MCF 10A (cell line): ENCODE results near the gene ZMIZ1. TPM values are rescaled to one million over a fixed set of nuclear protein-coding genes. Genes with fewer than 3 reads are reported as not detected.

Source experiments
- BruUV-seq: library from RNA; stranded (reverse); fragments of 400-500 nt; replicated peaks from 2 replicates; lab custom pipeline; 2021; lab: Mats Ljungman, UMichigan
- CTCF ChIA-PET: fragments of 300-600 bp; sonication (Branson Sonifier 250); formaldehyde crosslinking; extraction: SDS; loops from one replicate; lab custom pipeline; 2021; ENCODE audit warnings: antibody characterized with exemption, inconsistent platforms; lab: Yijun Ruan, JAX
- POLR2A ChIA-PET: fragments of 300-600, 350-650 bp; sonication (Branson Sonifier 250); formaldehyde crosslinking; extraction: SDS; loops from one replicate; lab custom pipeline; 2020; ENCODE audit warnings: antibody characterized with exemption, inconsistent platforms; lab: Yijun Ruan, JAX
- DNase-seq: peaks from one replicate; pipeline ENCODE4 v3.0.0-alpha.2; 2018; ENCODE audit not compliant: unreplicated experiment
- H3K27ac Mint-ChIP-seq: one replicate; pipeline ENCODE4 v1.8.0; 2022; ENCODE audit warnings: mild to moderate bottlenecking, low read depth, mixed read lengths; ENCODE audit not compliant: unreplicated experiment
- H3K27me3 Mint-ChIP-seq: one replicate; pipeline ENCODE4 v1.8.0; 2022; ENCODE audit warnings: mixed read lengths; ENCODE audit not compliant: insufficient read depth, unreplicated experiment
- H3K36me3 Mint-ChIP-seq: one replicate; pipeline ENCODE4 v1.8.0; 2022; ENCODE audit warnings: mild to moderate bottlenecking, moderate library complexity, mixed read lengths; ENCODE audit not compliant: insufficient read depth, unreplicated experiment
- H3K4me1 Mint-ChIP-seq: one replicate; pipeline ENCODE4 v1.8.0; 2022; ENCODE audit warnings: mixed read lengths; ENCODE audit not compliant: insufficient read depth, unreplicated experiment
- H3K4me3 Mint-ChIP-seq: one replicate; pipeline ENCODE4 v1.8.0; 2022; ENCODE audit warnings: mild to moderate bottlenecking, moderate library complexity, mixed read lengths; ENCODE audit not compliant: unreplicated experiment
- H3K9me3 Mint-ChIP-seq: one replicate; pipeline ENCODE4 v1.8.0; 2022; ENCODE audit warnings: mixed read lengths; ENCODE audit not compliant: unreplicated experiment
- intact Hi-C: fragments of 100-400 bp; cut with micrococcal nuclease; formaldehyde crosslinking; loops from 2 replicates; pipeline ENCODE4 v1.14.1; 2022
- total RNA-seq: library from RNA; stranded (reverse); gene quantifications from 2 replicates; pipeline ENCODE4 v1.2.3, GENCODE V29; 2022
- TF ChIP-seq, protein P1 (sequence below): fragments of 200-600 bp; IDR thresholded peaks from one replicate; pipeline ENCODE4 v1.8.0; 2022; ENCODE audit warnings: antibody characterized with exemption, mild to moderate bottlenecking; ENCODE audit not compliant: unreplicated experiment

ZMIZ1 gene
- total RNA-seq, 1 experiment from 2014 or later = 15.5 TPM

DNA sequence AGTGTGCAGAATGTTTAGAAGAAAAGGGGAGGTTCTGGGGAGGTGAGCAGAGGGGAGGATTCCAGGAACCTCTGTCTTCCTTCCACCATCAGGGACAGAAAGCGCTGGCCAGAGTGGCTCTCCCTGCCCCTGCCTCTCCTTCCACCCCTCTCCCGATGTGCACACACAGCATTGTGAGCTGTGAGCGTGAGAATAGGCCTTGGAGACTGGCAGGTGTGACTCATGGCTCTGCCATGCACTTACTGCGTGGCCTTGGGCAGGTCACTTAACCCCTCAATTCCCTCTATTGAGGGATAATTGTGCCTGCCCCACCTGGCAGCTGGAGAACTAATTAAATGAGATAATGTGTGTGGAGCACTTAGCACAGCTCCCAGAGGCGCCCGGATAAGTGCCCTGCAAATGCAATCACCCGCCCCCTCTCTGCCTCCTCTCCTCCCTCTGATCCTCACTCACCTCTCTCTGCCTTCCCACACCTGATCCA, 115.4 kb downstream of the ZMIZ1 start:
- Mint-ChIP-seq H3K27me3 (no peaks in the 10 kb centered on the region), H3K4me1 (peaks cover 26% of the 10 kb centered on the region), H3K9me3 (no peaks in the 10 kb centered on the region), H3K4me3 (no peak overlapping the region), H3K27ac (no peak overlapping the region), H3K36me3 (peaks cover 29% of the 10 kb centered on the region)
- POLR2A ChIA-PET = interaction anchor here (0.7 to 1.9 kb wide), 8 partner anchors 8 to 117 kb away, joined by 3 to 8 read pairs (median 4); no protein-coding TSS in a partner anchor
- TF ChIP-seq, protein P1, sequence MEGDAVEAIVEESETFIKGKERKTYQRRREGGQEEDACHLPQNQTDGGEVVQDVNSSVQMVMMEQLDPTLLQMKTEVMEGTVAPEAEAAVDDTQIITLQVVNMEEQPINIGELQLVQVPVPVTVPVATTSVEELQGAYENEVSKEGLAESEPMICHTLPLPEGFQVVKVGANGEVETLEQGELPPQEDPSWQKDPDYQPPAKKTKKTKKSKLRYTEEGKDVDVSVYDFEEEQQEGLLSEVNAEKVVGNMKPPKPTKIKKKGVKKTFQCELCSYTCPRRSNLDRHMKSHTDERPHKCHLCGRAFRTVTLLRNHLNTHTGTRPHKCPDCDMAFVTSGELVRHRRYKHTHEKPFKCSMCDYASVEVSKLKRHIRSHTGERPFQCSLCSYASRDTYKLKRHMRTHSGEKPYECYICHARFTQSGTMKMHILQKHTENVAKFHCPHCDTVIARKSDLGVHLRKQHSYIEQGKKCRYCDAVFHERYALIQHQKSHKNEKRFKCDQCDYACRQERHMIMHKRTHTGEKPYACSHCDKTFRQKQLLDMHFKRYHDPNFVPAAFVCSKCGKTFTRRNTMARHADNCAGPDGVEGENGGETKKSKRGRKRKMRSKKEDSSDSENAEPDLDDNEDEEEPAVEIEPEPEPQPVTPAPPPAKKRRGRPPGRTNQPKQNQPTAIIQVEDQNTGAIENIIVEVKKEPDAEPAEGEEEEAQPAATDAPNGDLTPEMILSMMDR = no peak
- intact Hi-C loops = loop anchor here (2.0 kb wide), 1 partner anchor 33 kb away; no protein-coding TSS in a partner anchor
- BruUV-seq = no TSS peak
- peak; percentile 89 for DNase-seq
- CTCF ChIA-PET = interaction anchor here (0.5 to 2.0 kb wide), 5 partner anchors 10 to 971 kb away, joined by 3 to 13 read pairs (median 3); no protein-coding TSS in a partner anchor

DNA sequence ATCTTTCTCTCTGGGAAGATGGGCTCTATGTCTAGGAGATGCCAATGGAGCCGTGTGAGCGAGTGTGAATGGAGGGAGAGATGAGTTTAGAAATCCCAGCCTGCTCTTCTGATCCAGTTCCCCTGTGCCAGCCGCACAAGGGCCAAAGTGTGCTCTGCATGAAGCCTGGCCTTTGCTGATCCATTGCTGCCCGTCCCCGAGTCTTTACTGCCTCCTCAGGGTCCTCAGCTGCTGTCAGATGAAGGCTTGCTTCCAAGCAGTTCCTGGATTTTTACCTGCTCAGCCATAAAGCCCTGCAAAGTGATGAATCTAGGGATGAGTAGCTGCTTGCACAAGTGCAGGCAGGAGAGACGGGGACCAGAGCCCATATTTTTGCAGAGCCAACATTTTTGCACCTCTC, 115.9 kb downstream of the ZMIZ1 start:
- H3K27me3 Mint-ChIP-seq = no peaks in the 10 kb centered on the region
- no peak for DNase-seq
- peaks cover 28% of the 10 kb centered on the region for H3K4me1 Mint-ChIP-seq
- no peaks in the 10 kb centered on the region for H3K9me3 Mint-ChIP-seq
- peaks cover 30% of the 10 kb centered on the region for H3K36me3 Mint-ChIP-seq
- intact Hi-C loops = loop anchor here (2.0 kb wide), 1 partner anchor 34 kb away; no protein-coding TSS in a partner anchor
- POLR2A ChIA-PET = interaction anchor here (0.7 to 1.9 kb wide), 7 partner anchors 7 to 118 kb away, joined by 3 to 8 read pairs (median 4); no protein-coding TSS in a partner anchor
- CTCF ChIA-PET = interaction anchor here (0.6 to 2.0 kb wide), 3 partner anchors 10 to 972 kb away, joined by 3 to 13 read pairs (median 3); no protein-coding TSS in a partner anchor
- no peak overlapping the region for H3K27ac Mint-ChIP-seq
- no peak overlapping the region for H3K4me3 Mint-ChIP-seq
- BruUV-seq = no TSS peak
- TF ChIP-seq, protein P1 = no peak

DNA sequence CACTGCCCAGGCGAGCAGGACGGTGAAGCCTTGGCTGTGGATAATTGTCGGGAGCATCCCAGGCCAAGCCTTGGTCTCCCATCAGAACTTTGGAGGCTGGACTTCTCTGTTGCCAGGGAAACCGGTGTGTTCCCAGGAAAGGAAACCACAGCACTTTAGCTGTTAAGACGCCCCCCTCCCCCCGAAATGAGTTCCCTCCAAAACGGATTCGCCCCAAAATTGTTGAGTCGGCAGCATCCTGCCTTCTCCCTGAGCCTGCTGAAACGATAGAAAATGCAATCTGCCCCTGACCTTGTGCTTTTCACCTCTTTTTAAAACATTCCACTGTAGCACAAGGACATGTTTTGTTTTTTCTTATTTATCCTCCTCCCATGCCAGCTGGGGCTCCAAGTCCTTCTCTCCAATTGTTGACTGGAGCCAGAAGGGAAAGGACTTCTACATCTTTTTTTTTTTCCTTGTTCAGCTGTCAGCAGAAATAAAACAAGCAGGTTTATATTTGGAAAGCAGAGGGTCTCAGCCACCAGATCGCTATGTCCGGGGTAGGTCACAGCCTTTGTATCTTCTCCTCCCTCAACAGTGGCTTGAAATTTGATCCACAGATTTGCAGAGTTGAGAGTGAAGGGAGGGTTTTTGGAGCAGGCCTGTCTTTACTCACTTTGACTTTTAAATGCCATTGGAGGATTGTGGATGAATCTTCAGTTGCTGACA, 116.5 kb downstream of the ZMIZ1 start:
- Mint-ChIP-seq H3K4me3 (no peak overlapping the region), H3K27ac (no peak overlapping the region), H3K4me1 (peaks cover 30% of the 10 kb centered on the region), H3K27me3 (no peaks in the 10 kb centered on the region), H3K36me3 (peaks cover 29% of the 10 kb centered on the region), H3K9me3 (no peaks in the 10 kb centered on the region)
- POLR2A ChIA-PET = interaction anchor here (0.7 kb wide), 2 partner anchors 12 to 34 kb away, joined by 3 read pairs; no protein-coding TSS in a partner anchor
- no TSS peak for BruUV-seq
- TF ChIP-seq, protein P1 = no peak
- intact Hi-C loops = loop anchor here (2.0 kb wide), 1 partner anchor 34 kb away; no protein-coding TSS in a partner anchor
- DNase-seq = no peak
- CTCF ChIA-PET = interaction anchor here (2.0 kb wide), 1 partner anchor 10 kb away, joined by 13 read pairs; no protein-coding TSS in a partner anchor
